ENCODE data around the gene TNS3. TPM values are rescaled to one million over a fixed set of nuclear protein-coding genes. Genes with fewer than 3 reads are reported as not detected.
A peak's percentile ranks its signal among the peaks of the same experiment; 100 is the strongest.

The TNS3 gene
- total and polyA plus RNA-seq, 7 donors: 17.4 to 43.8 (median 28.8) TPM

DNA sequence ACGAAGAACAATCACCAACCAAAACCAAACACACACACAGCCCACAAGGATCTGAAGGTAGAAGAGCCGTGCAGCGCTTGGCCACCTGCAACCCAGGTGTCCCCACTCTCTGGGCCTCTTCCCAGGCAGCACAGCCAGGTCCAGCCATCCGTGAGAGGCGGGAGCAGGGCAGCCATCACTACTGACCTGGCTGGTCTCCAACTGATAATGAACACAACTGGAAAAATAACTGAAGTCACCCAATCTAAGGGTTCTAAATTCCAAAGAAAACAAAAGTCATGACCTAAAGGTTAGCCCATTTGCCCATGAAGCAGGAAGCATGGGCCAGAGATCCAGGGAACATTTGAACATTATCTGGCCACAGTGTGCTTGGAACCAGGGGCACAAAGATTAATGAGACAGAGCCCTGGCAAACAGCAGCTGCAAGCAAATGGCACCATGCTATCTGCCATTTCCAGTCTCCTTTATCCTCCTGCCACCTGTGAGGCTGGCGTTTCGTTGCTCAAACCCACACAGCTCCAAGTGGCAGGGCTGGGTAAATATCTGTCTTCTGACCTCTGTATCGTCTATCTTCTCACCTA is 207.9 kb downstream of the TNS3 start:
- peaks cover 0 to 5% (median 2%) of the 10 kb centered on the region in 4 donors for H3K36me3 ChIP-seq
- intact Hi-C loops (cut with DNase I): no loop called here
- 69 to 86% methylated on average over 8 of the region's 8 CpGs for whole genome bisulfite sequencing, 2 donors
- H3K27me3 ChIP-seq: no peaks in the 10 kb centered on the region
- H3K9me3 ChIP-seq: no peaks in the 10 kb centered on the region
- TF ChIP-seq CTCF (IDR thresholded peaks at IDR 0.05) (no peak), EP300 (IDR thresholded peaks at IDR 0.05) (no peak), POLR2A (IDR thresholded peaks at IDR 0.05) (no peak), POLR2AphosphoS5 (IDR thresholded peaks at IDR 0.05) (no peak)
- peaks cover 0 to 26% (median 23%) of the 10 kb centered on the region in 4 donors for H3K4me1 ChIP-seq
- H3K27ac ChIP-seq: no peak overlapping the region
- no peak overlapping the region for H3K4me3 ChIP-seq
- no peak for DNase-seq

- Histone ChIP-seq H3K27ac (peak overlapping the region in 1 of 4 donors; percentile 45), H3K27me3 (no peaks in the 10 kb centered on the region), H3K9me3 (no peaks in the 10 kb centered on the region), H3K4me1 (peaks cover 0 to 26% (median 23%) of the 10 kb centered on the region in 4 donors), H3K36me3 (peaks cover 0 to 14% (median 7%) of the 10 kb centered on the region in 4 donors), H3K4me3 (no peak overlapping the region)
- WGBS, 2 donors: 10 to 55% methylated on average over 10 of the region's 10 CpGs
- no peak for TF ChIP-seq POLR2A (IDR thresholded peaks at IDR 0.05)
- peak in 1 of 4 donors; percentile 39 for TF ChIP-seq POLR2AphosphoS5 (IDR thresholded peaks at IDR 0.05)
- intact Hi-C loops (cut with DNase I): no loop called here
- peak; percentile 88 for DNase-seq
Measured at GRCh38 chr7:47371733-47372368, 210.1 kb downstream of the TNS3 start.

DNA sequence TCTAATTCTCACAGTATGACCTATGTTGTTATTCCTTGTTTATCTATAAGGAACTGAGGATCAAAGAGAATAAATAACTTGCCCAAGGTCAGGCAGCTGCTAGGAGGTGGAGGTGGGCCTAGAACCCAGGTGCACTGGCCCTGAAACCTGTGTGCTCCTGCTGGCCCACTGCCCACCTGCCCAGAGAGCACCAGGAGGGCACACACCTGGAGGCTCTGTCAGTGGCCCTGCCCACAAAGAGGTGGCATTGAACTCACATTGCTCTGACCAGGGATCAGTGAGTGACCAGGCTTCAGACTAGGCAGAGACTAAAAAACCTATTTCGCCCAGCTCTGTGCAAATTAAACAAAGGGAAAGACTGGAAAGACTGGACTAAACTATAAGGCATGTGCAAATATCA is 210.6 kb downstream of the TNS3 start:
- intact Hi-C loops (cut with DNase I): no loop called here
- no peak overlapping the region for H3K27ac ChIP-seq
- TF ChIP-seq POLR2AphosphoS5 (IDR thresholded peaks at IDR 0.05) (no peak), CTCF (IDR thresholded peaks at IDR 0.05) (no peak), POLR2A (IDR thresholded peaks at IDR 0.05) (no peak), EP300 (IDR thresholded peaks at IDR 0.05) (no peak)
- H3K4me1 ChIP-seq: peaks cover 0 to 26% (median 23%) of the 10 kb centered on the region in 4 donors
- WGBS, 2 donors: 23 to 79% methylated on average over 1 of the region's 1 CpG
- DNase-seq: no peak
- no peak overlapping the region for H3K4me3 ChIP-seq
- peaks cover 0 to 14% (median 7%) of the 10 kb centered on the region in 4 donors for H3K36me3 ChIP-seq
- H3K27me3 ChIP-seq: no peaks in the 10 kb centered on the region
- H3K9me3 ChIP-seq: no peaks in the 10 kb centered on the region

DNA sequence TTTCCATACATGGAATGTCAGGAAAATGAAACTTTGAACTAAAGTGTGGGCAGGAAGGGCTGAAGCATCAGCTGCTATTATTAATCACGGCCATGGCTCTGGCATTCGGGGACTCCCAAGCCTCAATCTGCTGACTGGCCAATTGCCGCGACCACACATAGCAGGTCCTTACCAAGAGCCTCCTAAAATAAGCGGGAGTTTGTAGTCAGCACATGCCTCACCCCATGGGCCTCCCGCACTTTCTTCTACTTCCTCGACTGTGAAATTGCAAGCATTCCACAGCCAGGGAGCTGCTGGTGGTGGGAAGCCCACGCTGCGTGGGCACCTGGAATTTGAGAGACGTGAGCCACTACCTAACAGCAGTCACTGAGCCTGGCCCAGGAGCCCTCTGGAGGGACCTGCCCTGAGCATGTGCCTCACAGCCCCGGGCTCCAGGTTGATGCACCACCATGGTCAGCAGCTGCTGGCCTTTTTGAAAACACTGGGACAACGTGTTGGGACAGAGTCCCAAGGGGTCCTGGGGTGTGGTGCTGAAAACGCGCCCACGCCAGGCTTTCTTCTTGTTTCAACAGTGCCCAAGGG is 211.4 kb downstream of the TNS3 start:
- H3K4me1 ChIP-seq: peaks cover 0 to 24% (median 21%) of the 10 kb centered on the region in 4 donors
- no peak overlapping the region for H3K27ac ChIP-seq
- intact Hi-C loops (cut with DNase I): no loop called here
- WGBS, 2 donors: 85 to 89% methylated on average over 15 of the region's 15 CpGs
- no peaks in the 10 kb centered on the region for H3K27me3 ChIP-seq
- peaks cover 0 to 14% (median 7%) of the 10 kb centered on the region in 4 donors for H3K36me3 ChIP-seq
- H3K4me3 ChIP-seq: no peak overlapping the region
- no peaks in the 10 kb centered on the region for H3K9me3 ChIP-seq
- DNase-seq: no peak
- TF ChIP-seq POLR2AphosphoS5 (IDR thresholded peaks at IDR 0.05) (no peak), POLR2A (IDR thresholded peaks at IDR 0.05) (no peak), EP300 (IDR thresholded peaks at IDR 0.05) (no peak), CTCF (IDR thresholded peaks at IDR 0.05) (no peak)

DNA sequence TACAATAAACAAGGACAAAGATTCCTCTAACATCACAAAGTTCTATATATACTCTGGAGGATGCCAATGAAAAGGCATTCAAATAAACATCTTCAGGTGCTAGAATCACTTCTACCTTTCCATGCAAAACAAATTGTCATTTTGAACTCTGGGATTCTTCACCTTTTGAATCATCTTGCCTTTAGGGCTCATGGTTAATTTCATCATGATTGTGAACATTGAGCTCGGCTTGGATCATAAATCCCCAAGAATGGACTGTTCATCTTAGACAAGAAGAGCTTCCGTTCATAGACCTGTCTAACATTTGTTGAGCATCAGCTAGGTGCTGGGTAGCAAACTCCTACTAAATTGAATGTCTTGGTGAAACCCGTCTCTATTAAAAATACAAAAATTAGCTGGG is 212.2 kb downstream of the TNS3 start:
- no peak for DNase-seq
- Histone ChIP-seq H3K4me3 (no peak overlapping the region), H3K9me3 (no peaks in the 10 kb centered on the region), H3K27me3 (no peaks in the 10 kb centered on the region), H3K4me1 (peaks cover 0 to 16% (median 13%) of the 10 kb centered on the region in 4 donors), H3K36me3 (peaks cover 0 to 14% (median 7%) of the 10 kb centered on the region in 4 donors), H3K27ac (no peak overlapping the region)
- WGBS, 2 donors: 88 to 93% methylated on average over 3 of the region's 3 CpGs
- TF ChIP-seq CTCF (IDR thresholded peaks at IDR 0.05) (no peak), POLR2AphosphoS5 (IDR thresholded peaks at IDR 0.05) (no peak), EP300 (IDR thresholded peaks at IDR 0.05) (no peak), POLR2A (IDR thresholded peaks at IDR 0.05) (no peak)
- intact Hi-C loops (cut with DNase I): no loop called here
